ENCODE results near the gene VPS16.

DNA sequence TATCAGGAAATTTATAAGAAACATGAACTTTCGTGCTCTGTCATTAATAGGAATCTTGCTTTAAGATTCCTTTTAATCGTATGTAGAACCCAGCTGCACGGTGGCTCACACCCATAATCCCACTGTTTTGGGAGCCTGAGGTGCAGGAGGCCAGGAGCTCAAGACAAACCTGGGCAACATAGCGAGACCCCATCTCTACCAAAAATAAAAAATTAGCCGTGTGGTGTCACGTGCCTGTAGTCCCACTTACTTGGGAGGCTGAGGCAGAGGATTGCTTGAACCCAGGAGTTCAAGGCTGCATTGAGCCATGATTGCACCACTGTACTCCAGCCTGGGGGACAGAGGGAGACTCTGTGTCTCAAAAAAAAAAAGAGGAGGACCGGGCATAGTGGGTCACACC lies 40.1 kb downstream of the VPS16 start:
- TF ChIP-seq CTCF (IDR thresholded peaks at IDR 0.05; ENCODE audit: low read depth, low read length) (no peak), POLR2A (IDR thresholded peaks at IDR 0.05; ENCODE audit: extremely low read depth, insufficient read length) (no peak), MYC (IDR thresholded peaks at IDR 0.05; ENCODE audit: low read depth, low read length) (no peak)
- TF ChIP-seq, protein P1, sequence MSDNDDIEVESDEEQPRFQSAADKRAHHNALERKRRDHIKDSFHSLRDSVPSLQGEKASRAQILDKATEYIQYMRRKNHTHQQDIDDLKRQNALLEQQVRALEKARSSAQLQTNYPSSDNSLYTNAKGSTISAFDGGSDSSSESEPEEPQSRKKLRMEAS (IDR thresholded peaks at IDR 0.05; ENCODE audit: low read depth, low read length), result no peak
